ENCODE measurements around the gene KCNK16.
A peak's percentile ranks its signal among the peaks of the same experiment; 100 is the strongest.

The KCNK16 gene

DNA sequence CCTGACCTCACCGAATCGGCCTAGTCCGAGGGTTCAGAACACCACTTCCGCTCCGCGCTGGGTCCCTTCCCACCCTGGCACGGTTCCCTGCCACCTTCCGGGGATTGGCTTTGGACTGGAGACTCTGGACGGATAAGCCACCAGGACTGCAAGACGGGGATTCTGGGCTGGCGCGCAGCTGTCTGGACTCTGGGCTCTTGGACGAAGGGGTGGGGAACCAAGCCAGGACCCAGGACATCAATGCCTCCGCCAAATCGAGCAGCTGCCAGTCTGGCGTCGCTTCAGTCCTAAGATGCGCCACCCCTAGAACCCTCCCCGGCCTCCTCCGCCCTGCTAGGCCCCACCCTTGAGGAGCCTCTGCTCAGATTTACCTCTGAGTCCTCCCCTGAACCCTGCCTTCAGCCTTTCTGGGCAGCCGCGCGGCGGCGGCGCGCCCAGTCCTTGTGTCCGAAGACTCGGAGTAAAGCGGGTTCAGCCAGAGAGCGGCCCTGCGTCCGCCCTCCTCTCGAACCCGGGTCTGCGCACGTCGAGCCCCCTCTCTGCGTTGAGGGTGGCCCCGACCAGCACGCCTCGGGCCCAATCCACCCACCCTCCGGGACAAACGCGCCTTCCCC lies 9.5 kb downstream of the KCNK16 start:
- no CpG with 5 or more reads among the region's 45 CpGs for WGBS (ENCODE audit: extremely low coverage, insufficient coverage, insufficient read length)
- H3K27me3 ChIP-seq (ENCODE audit: insufficient read depth, low read length), result peaks cover 40% of the 10 kb centered on the region
- no peaks in the 10 kb centered on the region for H3K36me3 ChIP-seq (ENCODE audit: control insufficient read depth in 1 of 2, insufficient read depth in 2 of 2, low read length in 2 of 2)
- no peak overlapping the region for H4K91ac ChIP-seq (ENCODE audit: low read depth, low read length)
- H2AK5ac ChIP-seq (ENCODE audit: low read length), result no peak overlapping the region
- no peak overlapping the region for H3K23ac ChIP-seq (ENCODE audit: low read length)
- H3K27ac ChIP-seq (ENCODE audit: low read depth, low read length), result no peak overlapping the region
- no peaks in the 10 kb centered on the region for H3K79me1 ChIP-seq (ENCODE audit: low read length)
- no peak overlapping the region for H2BK5ac ChIP-seq (ENCODE audit: low read depth, low read length, poor library complexity)
- H3K4me3 ChIP-seq (ENCODE audit: low read depth, low read length), result no peak overlapping the region
- H2AFZ ChIP-seq (ENCODE audit: insufficient read depth, low read length, poor library complexity), result no peak overlapping the region
- no peak overlapping the region for H4K12ac ChIP-seq (ENCODE audit: low read depth, low read length)
- H2BK12ac ChIP-seq (ENCODE audit: low read length), result no peak overlapping the region
- peaks cover 11% of the 10 kb centered on the region for H3K9me3 ChIP-seq (ENCODE audit: insufficient read depth, low read depth, low read length)
- DNase-seq, result no peak
- no peak overlapping the region for H3K4ac ChIP-seq (ENCODE audit: low read depth, low read length)
- no peaks in the 10 kb centered on the region for H3K79me2 ChIP-seq (ENCODE audit: control insufficient read depth, insufficient read depth, low read length, poor library complexity)
- H4K8ac ChIP-seq (ENCODE audit: low read depth, low read length), result no peak overlapping the region
- H3K9ac ChIP-seq (ENCODE audit: low read length), result no peak overlapping the region
- H2BK120ac ChIP-seq (ENCODE audit: insufficient read depth, low read length, poor library complexity), result no peak overlapping the region
- no peak overlapping the region for H3K18ac ChIP-seq (ENCODE audit: low read length)
- H3K14ac ChIP-seq (ENCODE audit: low read length), result no peak overlapping the region
- H3K4me2 ChIP-seq (ENCODE audit: low read length), result peak overlapping the region; percentile 45
- H3K4me1 ChIP-seq (ENCODE audit: control insufficient read depth in 1 of 2, insufficient read depth in 2 of 2, low read length in 2 of 2), result peaks cover 0 to 2% of the 10 kb centered on the region in 2 experiments

DNA sequence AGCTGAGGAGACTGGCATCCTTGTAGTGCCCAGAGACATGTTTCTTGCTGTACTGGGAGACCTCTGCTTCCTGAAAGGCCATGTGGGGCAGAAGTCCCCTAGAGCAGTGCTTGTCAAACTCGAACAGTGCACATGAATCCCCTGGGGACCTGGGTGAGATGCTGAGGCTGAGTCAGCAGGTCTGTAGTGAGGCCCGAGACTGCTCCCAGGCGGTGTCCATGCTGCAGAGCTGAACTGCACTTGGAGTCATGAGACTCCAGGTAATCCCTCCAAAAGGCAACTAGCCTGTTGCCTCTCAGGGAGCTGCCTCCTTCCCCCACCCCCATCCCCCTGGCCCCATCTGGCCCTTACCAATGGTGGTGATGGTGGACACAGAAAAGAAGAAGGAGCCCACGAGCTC lies 12.0 kb downstream of the KCNK16 start:
- peaks cover 3% of the 10 kb centered on the region for H3K9me3 ChIP-seq (ENCODE audit: insufficient read depth, low read depth, low read length)
- no peak overlapping the region for H2BK120ac ChIP-seq (ENCODE audit: insufficient read depth, low read length, poor library complexity)
- no peak overlapping the region for H3K4me3 ChIP-seq (ENCODE audit: low read depth, low read length)
- H4K91ac ChIP-seq (ENCODE audit: low read depth, low read length), result no peak overlapping the region
- no peak overlapping the region for H3K23ac ChIP-seq (ENCODE audit: low read length)
- no peak overlapping the region for H3K9ac ChIP-seq (ENCODE audit: low read length)
- H4K8ac ChIP-seq (ENCODE audit: low read depth, low read length), result no peak overlapping the region
- no peaks in the 10 kb centered on the region for H3K79me2 ChIP-seq (ENCODE audit: control insufficient read depth, insufficient read depth, low read length, poor library complexity)
- no peaks in the 10 kb centered on the region for H3K79me1 ChIP-seq (ENCODE audit: low read length)
- no peak overlapping the region for H3K14ac ChIP-seq (ENCODE audit: low read length)
- H3K27me3 ChIP-seq (ENCODE audit: insufficient read depth, low read length), result peaks cover 35% of the 10 kb centered on the region
- no peak overlapping the region for H2BK12ac ChIP-seq (ENCODE audit: low read length)
- H3K4me1 ChIP-seq (ENCODE audit: control insufficient read depth in 1 of 2, insufficient read depth in 2 of 2, low read length in 2 of 2), result peaks cover 0 to 2% of the 10 kb centered on the region in 2 experiments
- WGBS (ENCODE audit: extremely low coverage, insufficient coverage, insufficient read length), result no CpG with 5 or more reads among the region's 4 CpGs
- H2BK5ac ChIP-seq (ENCODE audit: low read depth, low read length, poor library complexity), result no peak overlapping the region
- H3K27ac ChIP-seq (ENCODE audit: low read depth, low read length), result no peak overlapping the region
- no peak overlapping the region for H3K4ac ChIP-seq (ENCODE audit: low read depth, low read length)
- H3K18ac ChIP-seq (ENCODE audit: low read length), result no peak overlapping the region
- H3K4me2 ChIP-seq (ENCODE audit: low read length), result no peak overlapping the region
- no peaks in the 10 kb centered on the region for H3K36me3 ChIP-seq (ENCODE audit: control insufficient read depth in 1 of 2, insufficient read depth in 2 of 2, low read length in 2 of 2)
- H2AFZ ChIP-seq (ENCODE audit: insufficient read depth, low read length, poor library complexity), result no peak overlapping the region
- DNase-seq, result no peak
- H2AK5ac ChIP-seq (ENCODE audit: low read length), result no peak overlapping the region
- H4K12ac ChIP-seq (ENCODE audit: low read depth, low read length), result no peak overlapping the region

DNA sequence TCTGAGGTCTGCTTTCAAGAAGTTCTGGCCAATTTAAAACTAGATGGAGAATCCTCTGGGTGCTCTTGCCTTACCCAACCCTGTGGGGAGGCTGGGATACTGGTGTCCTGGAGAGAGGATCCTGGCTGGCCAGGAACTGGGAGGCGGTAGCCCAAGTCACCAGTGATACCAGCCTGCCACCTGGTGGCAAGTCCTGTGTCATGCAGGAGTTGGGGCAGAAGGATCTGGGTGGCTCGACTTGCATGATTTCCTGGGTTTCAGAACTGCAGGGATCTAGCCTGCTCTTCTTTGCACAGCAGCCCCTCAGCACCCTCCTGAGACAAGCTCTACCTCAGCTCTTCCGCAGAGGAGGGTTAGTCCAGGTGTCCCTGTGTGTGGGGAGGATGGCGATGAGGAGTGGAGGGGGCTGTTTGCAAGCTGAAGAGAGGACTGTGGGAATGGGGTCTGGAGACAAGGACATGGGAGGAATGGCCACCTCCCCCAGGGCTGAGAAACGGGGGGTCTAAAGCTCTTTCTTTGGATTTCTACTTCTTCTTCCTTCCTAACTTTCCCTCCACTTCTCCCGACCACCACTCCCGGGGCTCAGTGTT lies 12.5 kb downstream of the KCNK16 start:
- Histone ChIP-seq H2BK120ac (ENCODE audit: insufficient read depth, low read length, poor library complexity) (no peak overlapping the region), H4K8ac (ENCODE audit: low read depth, low read length) (no peak overlapping the region), H4K91ac (ENCODE audit: low read depth, low read length) (no peak overlapping the region), H3K9me3 (ENCODE audit: insufficient read depth, low read depth, low read length) (peaks cover 2% of the 10 kb centered on the region), H3K79me2 (ENCODE audit: control insufficient read depth, insufficient read depth, low read length, poor library complexity) (no peaks in the 10 kb centered on the region), H3K14ac (ENCODE audit: low read length) (no peak overlapping the region), H3K4me1 (ENCODE audit: control insufficient read depth in 1 of 2, insufficient read depth in 2 of 2, low read length in 2 of 2) (peaks cover 0 to 2% of the 10 kb centered on the region in 2 experiments), H2AK5ac (ENCODE audit: low read length) (no peak overlapping the region), H3K18ac (ENCODE audit: low read length) (no peak overlapping the region), H3K36me3 (ENCODE audit: control insufficient read depth in 1 of 2, insufficient read depth in 2 of 2, low read length in 2 of 2) (no peaks in the 10 kb centered on the region), H4K12ac (ENCODE audit: low read depth, low read length) (no peak overlapping the region), H2BK5ac (ENCODE audit: low read depth, low read length, poor library complexity) (no peak overlapping the region), H3K23ac (ENCODE audit: low read length) (no peak overlapping the region), H3K4me3 (ENCODE audit: low read depth, low read length) (no peak overlapping the region), H3K27ac (ENCODE audit: low read depth, low read length) (no peak overlapping the region), H3K4ac (ENCODE audit: low read depth, low read length) (no peak overlapping the region), H2BK12ac (ENCODE audit: low read length) (no peak overlapping the region), H3K27me3 (ENCODE audit: insufficient read depth, low read length) (peaks cover 30% of the 10 kb centered on the region), H3K4me2 (ENCODE audit: low read length) (no peak overlapping the region), H3K9ac (ENCODE audit: low read length) (no peak overlapping the region), H3K79me1 (ENCODE audit: low read length) (no peaks in the 10 kb centered on the region), H2AFZ (ENCODE audit: insufficient read depth, low read length, poor library complexity) (no peak overlapping the region)
- DNase-seq, result peak; percentile 74 to 90
- no CpG with 5 or more reads among the region's 7 CpGs for WGBS (ENCODE audit: extremely low coverage, insufficient coverage, insufficient read length)

DNA sequence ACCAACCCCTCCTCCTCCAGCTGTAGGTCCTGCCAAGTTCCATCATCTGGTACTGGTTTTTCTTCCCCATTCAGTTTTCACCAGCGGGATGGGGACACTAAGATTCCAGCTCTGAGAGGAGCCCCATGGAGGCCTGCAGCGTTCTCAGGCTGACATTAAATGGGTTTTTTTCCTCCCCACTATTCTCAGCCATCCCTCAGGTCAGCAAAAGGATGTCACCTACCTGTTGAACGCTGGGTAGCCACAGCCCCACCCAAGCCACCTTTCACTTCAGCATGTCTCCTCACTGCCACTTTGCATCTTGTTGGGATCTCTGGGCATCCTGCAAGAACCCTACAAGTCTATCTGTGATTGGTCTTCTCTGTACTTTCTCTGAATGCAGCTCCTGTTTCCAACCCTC lies 15.0 kb downstream of the KCNK16 start:
- Histone ChIP-seq H2AFZ (ENCODE audit: insufficient read depth, low read length, poor library complexity) (no peak overlapping the region), H2BK12ac (ENCODE audit: low read length) (no peak overlapping the region), H3K27me3 (ENCODE audit: insufficient read depth, low read length) (peaks cover 4% of the 10 kb centered on the region), H3K79me2 (ENCODE audit: control insufficient read depth, insufficient read depth, low read length, poor library complexity) (no peaks in the 10 kb centered on the region), H3K23ac (ENCODE audit: low read length) (no peak overlapping the region), H4K91ac (ENCODE audit: low read depth, low read length) (no peak overlapping the region), H4K12ac (ENCODE audit: low read depth, low read length) (no peak overlapping the region), H3K18ac (ENCODE audit: low read length) (no peak overlapping the region), H4K8ac (ENCODE audit: low read depth, low read length) (no peak overlapping the region), H3K79me1 (ENCODE audit: low read length) (no peaks in the 10 kb centered on the region), H3K14ac (ENCODE audit: low read length) (no peak overlapping the region), H3K27ac (ENCODE audit: low read depth, low read length) (no peak overlapping the region), H2BK120ac (ENCODE audit: insufficient read depth, low read length, poor library complexity) (no peak overlapping the region), H3K9ac (ENCODE audit: low read length) (no peak overlapping the region), H3K9me3 (ENCODE audit: insufficient read depth, low read depth, low read length) (no peaks in the 10 kb centered on the region), H3K4me1 (ENCODE audit: control insufficient read depth in 1 of 2, insufficient read depth in 2 of 2, low read length in 2 of 2) (peaks cover 0 to 3% of the 10 kb centered on the region in 2 experiments), H3K4me2 (ENCODE audit: low read length) (no peak overlapping the region), H3K4ac (ENCODE audit: low read depth, low read length) (no peak overlapping the region), H3K36me3 (ENCODE audit: control insufficient read depth in 1 of 2, insufficient read depth in 2 of 2, low read length in 2 of 2) (no peaks in the 10 kb centered on the region), H3K4me3 (ENCODE audit: low read depth, low read length) (no peak overlapping the region), H2BK5ac (ENCODE audit: low read depth, low read length, poor library complexity) (no peak overlapping the region), H2AK5ac (ENCODE audit: low read length) (no peak overlapping the region)
- WGBS (ENCODE audit: extremely low coverage, insufficient coverage, insufficient read length), result no CpG with 5 or more reads among the region's 3 CpGs
- no peak for DNase-seq

Data from trophoblast cell (in vitro differentiated cells and primary cell).